ENCODE results near the gene SLC2A13.

The SLC2A13 gene

DNA sequence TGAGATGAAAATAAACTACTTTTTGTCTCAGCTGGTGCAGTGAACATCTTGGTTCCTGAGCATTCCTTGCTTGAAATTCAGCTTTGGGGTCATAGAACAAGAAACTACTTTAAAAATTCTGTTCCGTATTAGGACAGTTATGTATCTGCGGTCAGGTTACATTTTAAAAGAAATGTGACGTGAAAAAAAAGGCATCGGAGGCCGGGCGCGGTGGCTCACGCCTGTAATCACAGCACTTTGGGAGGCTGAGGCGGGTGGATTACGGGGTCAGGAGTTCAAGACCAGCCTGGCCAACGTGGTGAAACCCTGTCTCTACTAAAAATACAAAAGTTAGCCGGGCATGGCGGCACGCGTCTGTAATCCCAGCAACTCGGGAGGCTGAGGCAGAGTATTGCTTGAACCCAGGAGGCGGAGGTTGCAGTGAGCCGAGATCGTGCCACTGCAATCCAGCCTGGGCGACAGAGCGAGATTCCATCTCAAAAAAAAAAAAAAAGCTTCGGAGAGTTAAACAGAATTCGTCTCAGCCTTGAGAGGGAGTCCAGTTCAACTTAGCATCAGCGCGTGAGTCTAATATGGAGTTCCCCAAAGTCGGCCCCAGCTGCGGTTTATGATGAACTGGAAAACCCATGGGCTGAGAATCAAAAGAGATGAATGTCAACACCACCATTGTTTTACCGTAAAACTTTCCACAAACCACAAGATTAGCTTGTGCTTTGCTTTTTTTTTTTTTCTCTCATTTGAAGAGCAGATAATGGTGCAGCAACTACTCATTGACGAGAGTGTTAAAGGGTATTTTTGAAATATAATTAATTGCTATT is 2.1 kb upstream of the SLC2A13 start:
- H3K36me3 ChIP-seq: no peaks in the 10 kb centered on the region; the same call in 1 of the 2 replicates
- no peak overlapping the region for H3K4me3 ChIP-seq (ENCODE audit: low read depth, low read length)
- TF ChIP-seq, protein P1, sequence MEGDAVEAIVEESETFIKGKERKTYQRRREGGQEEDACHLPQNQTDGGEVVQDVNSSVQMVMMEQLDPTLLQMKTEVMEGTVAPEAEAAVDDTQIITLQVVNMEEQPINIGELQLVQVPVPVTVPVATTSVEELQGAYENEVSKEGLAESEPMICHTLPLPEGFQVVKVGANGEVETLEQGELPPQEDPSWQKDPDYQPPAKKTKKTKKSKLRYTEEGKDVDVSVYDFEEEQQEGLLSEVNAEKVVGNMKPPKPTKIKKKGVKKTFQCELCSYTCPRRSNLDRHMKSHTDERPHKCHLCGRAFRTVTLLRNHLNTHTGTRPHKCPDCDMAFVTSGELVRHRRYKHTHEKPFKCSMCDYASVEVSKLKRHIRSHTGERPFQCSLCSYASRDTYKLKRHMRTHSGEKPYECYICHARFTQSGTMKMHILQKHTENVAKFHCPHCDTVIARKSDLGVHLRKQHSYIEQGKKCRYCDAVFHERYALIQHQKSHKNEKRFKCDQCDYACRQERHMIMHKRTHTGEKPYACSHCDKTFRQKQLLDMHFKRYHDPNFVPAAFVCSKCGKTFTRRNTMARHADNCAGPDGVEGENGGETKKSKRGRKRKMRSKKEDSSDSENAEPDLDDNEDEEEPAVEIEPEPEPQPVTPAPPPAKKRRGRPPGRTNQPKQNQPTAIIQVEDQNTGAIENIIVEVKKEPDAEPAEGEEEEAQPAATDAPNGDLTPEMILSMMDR (IDR thresholded peaks at IDR 0.05; ENCODE audit: low read depth, low read length): no peak
- H3K9me3 ChIP-seq (ENCODE audit: severe bottlenecking): peaks cover 3% of the 10 kb centered on the region
- H3K27ac ChIP-seq: no peak overlapping the region
- peaks cover 3% of the 10 kb centered on the region for H3K27me3 ChIP-seq (ENCODE audit: insufficient read depth, low read depth, severe bottlenecking)
- no peak for DNase-seq

DNA sequence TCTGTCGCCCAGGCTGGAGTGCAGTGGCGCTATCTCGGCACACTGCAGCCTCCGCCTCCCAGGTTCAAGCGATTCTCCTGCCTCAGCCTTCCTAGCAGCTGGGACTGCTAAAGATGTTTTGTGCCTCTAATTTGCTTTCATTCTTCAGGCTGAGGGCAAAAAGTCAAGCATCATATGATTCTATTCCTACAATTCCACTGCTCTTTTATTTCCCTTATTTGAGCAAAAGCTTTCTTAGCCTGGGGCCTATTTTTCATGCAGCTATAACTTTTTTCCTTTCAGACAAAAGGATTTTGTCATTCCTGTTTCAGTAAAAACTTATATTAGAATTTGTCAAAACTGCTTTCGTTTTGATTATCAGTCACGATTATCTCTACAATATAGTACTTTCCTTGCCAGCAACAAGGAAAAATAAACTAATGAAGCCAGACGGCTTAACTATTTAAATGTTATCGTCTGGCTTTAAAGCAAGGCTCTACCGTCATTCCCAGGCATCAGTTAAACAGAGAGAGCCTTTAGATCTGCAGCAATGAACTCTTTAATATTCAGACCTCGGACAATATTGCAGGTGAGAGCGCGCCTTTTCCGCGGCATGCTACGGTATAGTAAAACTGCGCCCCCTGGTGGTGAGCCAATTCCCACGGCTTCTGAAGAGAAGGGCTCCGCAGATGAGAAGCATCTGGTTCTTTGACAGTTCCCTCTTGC is 1.4 kb upstream of the SLC2A13 start:
- Histone ChIP-seq H3K27me3 (ENCODE audit: insufficient read depth, low read depth, severe bottlenecking) (peaks cover 3% of the 10 kb centered on the region), H3K36me3 (no peaks in the 10 kb centered on the region; the same call in 1 of the 2 replicates), H3K9me3 (ENCODE audit: severe bottlenecking) (peaks cover 3% of the 10 kb centered on the region), H3K27ac (no peak overlapping the region), H3K4me3 (ENCODE audit: low read depth, low read length) (peak overlapping the region; percentile 20)
- peak; percentile 85 for DNase-seq
- TF ChIP-seq, protein P1 (IDR thresholded peaks at IDR 0.05; ENCODE audit: low read depth, low read length): peak; percentile 77

GRCh38 chr12:40106655-40107054 is 774 bp upstream of the SLC2A13 start:
- no peak overlapping the region for H3K27ac ChIP-seq
- H3K36me3 ChIP-seq: no peaks in the 10 kb centered on the region; the same call in 1 of the 2 replicates
- peaks cover 3% of the 10 kb centered on the region for H3K27me3 ChIP-seq (ENCODE audit: insufficient read depth, low read depth, severe bottlenecking)
- peaks cover 3% of the 10 kb centered on the region for H3K9me3 ChIP-seq (ENCODE audit: severe bottlenecking)
- no peak for DNase-seq
- H3K4me3 ChIP-seq (ENCODE audit: low read depth, low read length): no peak overlapping the region
- TF ChIP-seq, protein P1 (IDR thresholded peaks at IDR 0.05; ENCODE audit: low read depth, low read length): no peak

DNA sequence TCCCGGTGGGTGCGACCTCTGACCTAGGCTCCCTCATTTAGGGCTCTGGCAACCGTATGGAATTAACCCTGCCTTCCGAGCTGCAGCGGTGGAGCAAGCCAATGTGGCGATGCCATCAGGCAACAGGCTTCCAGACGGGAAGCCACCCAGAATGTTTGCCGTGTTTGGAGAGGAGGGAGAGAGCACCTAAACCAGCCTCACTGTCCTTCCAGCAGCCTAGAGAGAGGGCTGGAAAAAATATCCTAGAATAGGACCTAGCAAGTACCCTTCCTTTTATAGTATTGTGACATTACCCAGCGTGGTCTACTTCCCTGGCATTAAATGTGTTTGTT is 287 bp upstream of the SLC2A13 start:
- Histone ChIP-seq H3K27ac (no peak overlapping the region), H3K36me3 (no peaks in the 10 kb centered on the region; the same call in 1 of the 2 replicates), H3K9me3 (ENCODE audit: severe bottlenecking) (peaks cover 3% of the 10 kb centered on the region), H3K4me3 (ENCODE audit: low read depth, low read length) (no peak overlapping the region), H3K27me3 (ENCODE audit: insufficient read depth, low read depth, severe bottlenecking) (peaks cover 3% of the 10 kb centered on the region)
- no peak for DNase-seq
- TF ChIP-seq, protein P1 (IDR thresholded peaks at IDR 0.05; ENCODE audit: low read depth, low read length): no peak

DNA sequence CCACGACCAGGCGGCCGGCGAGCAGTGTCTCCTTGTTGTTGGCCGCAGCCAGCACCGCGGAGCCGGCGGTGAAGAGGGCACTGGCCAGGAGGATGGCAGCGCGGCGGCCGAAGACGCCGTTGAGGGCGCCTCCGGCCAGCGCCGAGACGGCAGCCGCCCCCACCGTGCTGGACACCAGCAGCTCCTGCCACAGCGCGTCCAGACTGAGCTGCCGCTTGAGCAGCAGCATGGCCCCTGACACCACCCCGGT is 691 bp downstream of the SLC2A13 start:
- no peak overlapping the region; the same call in 1 of the 2 replicates for H3K27ac ChIP-seq
- H3K4me3 ChIP-seq (ENCODE audit: low read depth, low read length): peak overlapping the region; percentile 65
- H3K9me3 ChIP-seq (ENCODE audit: severe bottlenecking): peaks cover 3% of the 10 kb centered on the region
- no peaks in the 10 kb centered on the region; the same call in 1 of the 2 replicates for H3K36me3 ChIP-seq
- H3K27me3 ChIP-seq (ENCODE audit: insufficient read depth, low read depth, severe bottlenecking): peaks cover 3% of the 10 kb centered on the region
- DNase-seq: no peak
- TF ChIP-seq, protein P1 (IDR thresholded peaks at IDR 0.05; ENCODE audit: low read depth, low read length): no peak
